ENCODE measurements around the gene CCSER1. TPM values are rescaled to one million over a fixed set of nuclear protein-coding genes. Genes with fewer than 3 reads are reported as not detected.
"Not testable (repeated sequence)": the region's sequence is repeated elsewhere in the genome, so short reads cannot be mapped to it uniquely, and the experiment has no call there.

Gene CCSER1
- total RNA-seq, 1 donor from 2014 or later: 1.1 TPM

DNA sequence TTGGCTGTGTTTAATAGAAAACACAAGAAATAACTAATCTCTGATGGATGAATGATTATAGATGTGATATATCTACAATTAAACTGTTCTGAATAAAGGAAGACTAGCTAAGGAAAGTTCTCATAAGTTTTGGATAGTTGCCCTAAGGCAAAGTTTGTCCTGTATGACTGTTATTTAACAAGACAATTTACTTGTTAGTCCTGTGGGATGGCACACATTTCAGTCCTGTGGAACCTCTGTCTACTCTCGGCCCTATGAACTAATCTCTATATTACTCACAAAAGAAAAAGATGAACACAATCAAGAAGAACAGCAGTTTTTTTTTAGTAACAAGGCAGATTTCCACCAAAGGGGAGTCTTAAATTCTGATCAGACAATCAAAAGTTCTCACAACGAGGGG, 314.6 kb downstream of the CCSER1 start:
- DNase-seq (ENCODE audit: low read depth, low spot score): no peak

DNA sequence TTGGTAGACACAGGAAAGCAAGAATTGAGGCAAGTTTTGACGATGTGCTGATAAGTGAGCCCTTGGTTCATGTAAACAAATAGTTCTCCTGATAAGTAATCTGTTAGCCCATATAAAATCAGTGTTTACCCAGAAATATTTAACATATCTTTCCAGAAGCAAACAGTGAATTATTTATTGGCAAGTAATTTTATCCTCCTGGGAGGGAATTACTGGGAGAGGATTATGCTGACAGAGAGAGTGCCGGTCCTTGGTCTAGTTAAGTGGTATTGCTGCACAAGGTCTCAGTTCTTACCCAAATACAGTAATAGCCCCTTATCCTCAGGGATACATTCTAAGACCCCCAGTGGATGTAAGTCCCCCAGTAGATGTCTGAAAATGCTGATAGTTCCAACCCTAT, 315.4 kb downstream of the CCSER1 start:
- DNase-seq (ENCODE audit: low read depth, low spot score): no peak

GRCh38 chr4:90443231-90443630, 316.0 kb downstream of the CCSER1 start:
- DNase-seq (ENCODE audit: low read depth, low spot score): no peak

- no peak for DNase-seq (ENCODE audit: low read depth, low spot score)
Observed at GRCh38 chr4:90444904-90445303, 317.7 kb downstream of the CCSER1 start.

DNA sequence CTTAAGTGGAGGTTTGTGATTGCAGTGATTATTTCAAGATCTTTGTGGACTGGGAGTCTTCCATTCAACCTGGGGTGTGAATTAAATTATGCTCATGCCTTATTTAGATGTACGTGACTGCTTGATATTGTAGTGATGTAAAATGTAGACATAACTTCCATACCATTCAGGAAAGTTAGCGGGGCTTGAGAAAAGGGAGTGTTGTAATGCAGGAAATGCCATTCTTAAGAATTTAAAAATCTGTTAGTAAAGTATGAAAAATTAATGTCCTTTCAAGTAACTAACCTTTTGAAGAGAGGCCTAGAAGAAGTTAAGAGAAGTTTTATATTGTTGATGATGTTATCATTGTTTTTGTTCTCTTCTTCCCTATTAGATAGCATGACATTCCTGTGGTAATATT, 318.2 kb downstream of the CCSER1 start:
- DNase-seq (ENCODE audit: low read depth, low spot score): no peak

GRCh38 chr4:90449626-90450025, 322.4 kb downstream of the CCSER1 start:
- DNase-seq (ENCODE audit: low read depth, low spot score): no peak

DNA sequence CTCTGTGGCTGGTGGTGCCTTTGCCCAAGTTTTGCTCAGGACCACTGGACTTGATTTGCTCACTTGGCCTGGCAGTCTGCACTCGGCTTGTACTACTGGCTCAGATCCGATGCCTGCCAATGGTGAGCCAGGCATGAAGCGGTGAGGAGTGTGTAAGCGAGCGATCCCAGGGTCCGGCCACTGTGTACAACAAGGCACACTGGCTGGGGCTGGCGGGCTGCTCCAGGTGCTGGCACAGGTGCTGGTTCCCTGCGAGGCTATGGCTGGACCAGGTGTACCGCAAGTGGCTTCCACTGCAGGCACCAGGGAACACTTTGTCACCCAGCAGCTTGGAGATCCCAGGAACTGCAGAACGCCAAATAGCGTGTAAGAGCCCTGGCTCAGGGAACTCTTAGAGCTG, 329.7 kb downstream of the CCSER1 start:
- no peak for DNase-seq (ENCODE audit: low read depth, low spot score)

GRCh38 chr4:90457817-90458216, 330.6 kb downstream of the CCSER1 start:
- no peak for DNase-seq (ENCODE audit: low read depth, low spot score)

GRCh38 chr4:90458576-90458975, 331.4 kb downstream of the CCSER1 start:
- no peak for DNase-seq (ENCODE audit: low read depth, low spot score)

DNA sequence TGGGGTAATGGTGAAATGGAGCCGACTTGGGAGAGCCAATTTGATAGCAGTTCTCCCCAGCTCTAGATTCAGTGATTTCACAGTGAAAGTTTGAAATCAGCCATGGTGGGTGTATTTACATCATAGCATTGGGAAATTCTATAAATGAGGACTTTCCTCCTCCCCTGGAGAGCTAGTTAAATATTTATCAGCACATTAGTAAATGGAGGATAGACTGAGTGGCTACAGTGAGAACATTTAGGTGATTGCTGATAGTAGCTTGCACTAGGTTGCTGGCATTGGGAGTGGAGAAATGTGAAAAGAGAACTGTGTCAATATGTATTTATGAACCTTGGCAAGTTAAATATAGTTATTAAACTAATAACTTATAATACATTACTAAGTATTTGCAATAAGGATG, 347.3 kb downstream of the CCSER1 start:
- no peak for DNase-seq (ENCODE audit: low read depth, low spot score)

DNA sequence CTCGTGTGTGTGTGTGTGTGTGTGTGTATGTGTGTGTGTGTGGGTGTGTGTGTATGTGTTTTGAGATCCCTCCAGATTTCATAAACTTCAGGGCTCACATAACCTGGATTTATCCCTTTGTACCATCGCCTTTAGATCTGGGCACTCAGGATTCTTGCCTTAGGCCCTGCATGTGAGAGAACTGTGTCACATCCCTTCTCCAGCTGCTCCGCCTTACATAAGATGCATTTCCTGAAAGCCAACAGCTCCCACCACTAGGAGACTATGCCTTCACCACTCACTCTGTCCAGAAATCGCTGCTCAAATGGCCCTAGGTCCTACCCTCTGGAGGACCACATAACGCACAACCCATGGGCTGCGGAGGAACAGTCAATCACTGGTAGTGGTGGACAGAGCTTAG, 348.8 kb downstream of the CCSER1 start:
- DNase-seq (ENCODE audit: low read depth, low spot score): no peak

- DNase-seq (ENCODE audit: low read depth, low spot score): no peak
Observed at GRCh38 chr4:90476586-90476985, 349.4 kb downstream of the CCSER1 start.

- DNase-seq (ENCODE audit: low read depth, low spot score): not testable (repeated sequence)
Observed at GRCh38 chr4:90484894-90485293, 357.7 kb downstream of the CCSER1 start.

- no peak for DNase-seq (ENCODE audit: low read depth, low spot score)
Observed at GRCh38 chr4:90486346-90486745, 359.2 kb downstream of the CCSER1 start.

DNA sequence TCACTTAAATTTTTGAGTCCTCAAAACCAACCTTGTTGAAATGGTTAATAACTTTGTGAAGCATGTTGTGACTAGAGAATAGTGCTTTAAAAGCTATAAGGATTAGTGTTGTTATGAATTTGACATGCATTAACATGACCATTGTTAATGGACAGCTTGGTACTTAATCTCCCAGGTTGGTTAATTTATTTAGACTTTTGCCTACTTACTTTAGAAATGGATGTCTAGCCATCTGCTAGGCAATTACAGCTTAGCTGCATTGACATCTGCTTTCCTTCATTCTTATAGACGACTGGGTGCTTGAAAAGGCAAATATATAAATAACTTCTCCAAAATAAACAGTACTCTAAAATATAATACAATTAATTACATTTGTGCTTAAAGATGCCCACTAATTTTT, 368.0 kb downstream of the CCSER1 start:
- DNase-seq (ENCODE audit: low read depth, low spot score): no peak

- no peak for DNase-seq (ENCODE audit: low read depth, low spot score)
Observed at GRCh38 chr4:90495936-90496335, 368.7 kb downstream of the CCSER1 start.

DNA sequence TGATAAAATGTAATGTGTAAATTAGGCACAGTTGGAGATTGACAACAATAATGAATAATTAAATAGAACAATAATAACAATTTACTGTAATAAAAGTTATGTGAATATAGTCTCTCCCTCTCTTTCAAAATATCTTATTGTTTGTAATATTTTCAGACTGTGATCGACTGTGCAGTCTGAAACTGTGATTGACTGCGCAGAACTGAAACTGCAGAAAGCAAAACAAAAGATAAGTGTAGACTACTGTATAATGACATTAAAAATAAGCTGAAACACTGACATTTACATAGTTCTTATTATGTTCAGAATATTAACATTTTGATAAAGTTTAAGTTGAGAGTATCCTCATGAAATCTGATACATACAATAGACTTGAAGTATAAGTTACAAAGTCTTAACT, 371.0 kb downstream of the CCSER1 start:
- no peak for DNase-seq (ENCODE audit: low read depth, low spot score)

DNA sequence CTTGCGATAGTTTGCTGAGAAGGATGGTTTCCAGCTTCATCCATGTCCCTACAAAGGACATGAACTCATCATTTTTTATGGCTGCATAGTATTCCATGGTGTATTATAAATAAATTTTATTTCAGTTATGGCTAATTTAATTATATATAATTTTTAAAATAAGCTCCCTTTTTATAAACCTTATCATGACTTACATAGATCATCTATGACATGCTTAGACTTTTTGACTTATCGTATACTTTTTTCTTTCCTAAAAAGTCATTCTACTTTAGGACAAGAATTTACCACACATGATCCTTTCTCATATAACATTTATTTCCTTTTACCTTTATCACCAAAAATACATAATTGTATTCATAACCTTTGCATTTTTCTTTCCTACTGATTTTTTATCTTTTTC, 376.5 kb downstream of the CCSER1 start:
- no peak for DNase-seq (ENCODE audit: low read depth, low spot score)

DNA sequence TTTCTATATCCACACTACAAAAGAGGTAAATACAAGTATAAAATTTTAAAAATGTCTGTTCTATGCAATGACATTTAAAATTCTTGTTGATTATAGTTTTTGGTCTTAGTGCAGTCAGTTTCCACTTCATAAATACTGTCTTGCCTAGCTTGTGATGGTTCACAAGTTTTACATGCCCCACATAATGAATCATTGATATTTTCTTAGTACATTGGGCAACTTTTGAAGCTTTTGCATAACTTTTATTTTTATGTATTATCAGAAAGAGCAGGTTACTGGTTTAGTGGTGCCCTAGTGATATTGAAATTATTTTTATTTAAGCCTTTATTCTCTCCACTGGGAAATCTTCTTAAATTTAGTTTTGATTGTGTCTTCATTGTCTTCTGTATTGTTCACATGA, 388.0 kb downstream of the CCSER1 start:
- DNase-seq (ENCODE audit: low read depth, low spot score): no peak

- DNase-seq (ENCODE audit: low read depth, low spot score): no peak
Observed at GRCh38 chr4:90528551-90528950, 401.4 kb downstream of the CCSER1 start.

DNA sequence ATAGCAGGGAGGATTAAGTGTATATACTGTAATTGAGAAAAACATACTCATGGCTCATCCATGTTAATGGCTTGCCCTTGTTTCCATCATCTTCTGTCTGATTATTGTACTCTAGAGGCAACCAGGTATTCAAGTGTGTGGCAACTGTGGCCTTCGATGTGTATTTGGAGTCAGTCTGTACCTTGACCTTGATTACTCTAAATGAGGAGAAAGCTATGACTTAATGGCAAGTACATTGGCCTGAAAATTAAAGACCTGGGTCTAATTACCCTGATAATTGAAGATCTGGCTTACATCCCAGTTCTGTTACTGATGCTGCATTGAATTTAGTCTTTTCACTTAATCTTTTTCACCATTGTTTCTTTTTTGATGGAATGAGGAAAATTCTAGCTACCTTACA, 409.2 kb downstream of the CCSER1 start:
- no peak for DNase-seq (ENCODE audit: low read depth, low spot score)

GRCh38 chr4:90537491-90537890, 410.3 kb downstream of the CCSER1 start:
- no peak for DNase-seq (ENCODE audit: low read depth, low spot score)

DNA sequence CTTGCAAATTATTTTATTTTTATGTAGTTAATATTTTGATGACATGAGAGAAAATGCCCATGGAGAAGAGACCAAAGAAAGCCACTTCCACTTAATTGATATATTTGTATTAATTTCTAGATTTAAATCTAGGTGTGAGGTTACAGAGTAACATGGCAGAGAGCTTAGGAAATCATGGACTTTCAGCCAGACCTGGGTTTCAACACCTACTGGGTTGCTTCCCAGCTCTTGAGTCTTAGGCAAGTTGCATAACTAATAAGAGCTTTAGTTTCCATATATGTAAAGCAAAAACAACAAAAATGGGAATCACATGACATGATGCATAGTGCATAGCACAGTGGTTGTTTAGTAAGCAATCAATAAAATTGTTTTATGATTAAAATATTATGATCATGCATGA, 413.3 kb downstream of the CCSER1 start:
- DNase-seq (ENCODE audit: low read depth, low spot score): no peak

DNA sequence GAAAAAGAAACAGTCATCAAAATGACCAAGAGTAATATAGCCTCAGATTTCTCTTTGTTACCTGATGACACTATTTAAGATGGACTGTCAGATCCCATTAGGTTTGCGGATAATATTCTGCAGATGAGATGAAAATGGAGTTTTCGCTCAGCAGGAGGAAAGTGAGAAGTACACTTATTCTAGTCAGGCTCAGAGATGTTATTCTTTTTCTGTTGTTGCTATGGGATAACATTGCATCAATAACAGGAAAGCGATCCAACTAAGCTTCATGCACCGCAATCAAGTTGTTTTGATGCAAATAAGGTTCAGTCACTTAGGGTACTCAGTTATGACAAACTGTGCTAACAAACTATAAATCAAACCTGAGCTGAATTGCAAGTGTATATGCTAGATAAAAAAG, 415.0 kb downstream of the CCSER1 start:
- DNase-seq (ENCODE audit: low read depth, low spot score): no peak
